Common myeloid progenitor, CD34-positive (primary cell): ENCODE data around the gene MAGEB17.
"Not testable (repeated sequence)": the region's sequence is repeated elsewhere in the genome, so short reads cannot be mapped to it uniquely, and the experiment has no call there.

ENCODE experiments used
- CTCF ChIA-PET: fragments of 350-600 bp; sonication (Branson Sonifier 250); formaldehyde crosslinking; loops from one replicate; lab custom pipeline; 2021; ENCODE audit warnings: antibody characterized with exemption; lab: Charles Lee
- POLR2A ChIA-PET: fragments of 350-600 bp; sonication (Branson Sonifier 250); formaldehyde crosslinking; loops from one replicate; lab custom pipeline; 2021; ENCODE audit warnings: antibody characterized with exemption; lab: Charles Lee
- DNase-seq, 3 donors: peaks; one replicate each; pipeline versions ENCODE4 v3.0.0 to v3.0.0-alpha.2; 2013
- H3K27ac ChIP-seq, 2 experiments: 1 replicate in 1 of 2; 2 replicates in 1 of 2; pipeline ENCODE4 v1.7.0; 2013; ENCODE audit warnings: inconsistent platforms in 2 of 2, low read length in 2 of 2, mild to moderate bottlenecking in 2 of 2, low read depth in 1 of 2, moderate library complexity in 1 of 2; ENCODE audit not compliant: severe bottlenecking in 2 of 2, insufficient read depth in 1 of 2, poor library complexity in 1 of 2
- H3K27me3 ChIP-seq, 5 experiments: replicated peaks in 2 of 5; 1 replicate in 3 of 5; 2 replicates in 2 of 5; pipeline versions ENCODE4 v1.6.1 to v1.7.0; 2013; ENCODE audit warnings: low read length in 4 of 5, mild to moderate bottlenecking in 2 of 5, moderate library complexity in 2 of 5, inconsistent platforms in 1 of 5; ENCODE audit not compliant: insufficient read depth in 5 of 5, control insufficient read depth in 4 of 5
- H3K36me3 ChIP-seq, 4 experiments: 1 replicate in 2 of 4; 2 replicates in 2 of 4; pipeline versions ENCODE4 v1.6.1 to v1.7.0; 2013; ENCODE audit warnings: low read length in 3 of 4, control low read depth in 1 of 4, mild to moderate bottlenecking in 1 of 4; ENCODE audit not compliant: control insufficient read depth in 4 of 4, insufficient read depth in 4 of 4
- H3K4me1 ChIP-seq, 4 experiments: 1 replicate in 3 of 4; 2 replicates in 1 of 4; pipeline versions ENCODE4 v1.6.1 to v1.7.1; 2013; ENCODE audit warnings: low read length in 3 of 4, mild to moderate bottlenecking in 3 of 4, control low read depth in 1 of 4, inconsistent platforms in 1 of 4, moderate library complexity in 1 of 4; ENCODE audit not compliant: control insufficient read depth in 4 of 4, insufficient read depth in 4 of 4; ENCODE audit errors: control extremely low read depth in 1 of 4
- H3K4me3 ChIP-seq, 7 experiments: 1 replicate in 4 of 7; 2 replicates in 3 of 7; pipeline versions ENCODE4 v1.5.1 to v1.7.0; 2013; ENCODE audit warnings: mild to moderate bottlenecking in 7 of 7, low read length in 6 of 7, moderate library complexity in 6 of 7, inconsistent platforms in 2 of 7, low read depth in 2 of 7, control low read depth in 1 of 7; ENCODE audit not compliant: insufficient read depth in 4 of 7, control insufficient read depth in 1 of 7; ENCODE audit errors: extremely low read depth in 1 of 7
- H3K9me3 ChIP-seq, 5 experiments: 1 replicate in 4 of 5; 2 replicates in 1 of 5; pipeline versions ENCODE4 v1.6.1 to v1.7.1; 2013; ENCODE audit warnings: low read length in 4 of 5, mild to moderate bottlenecking in 2 of 5, inconsistent platforms in 1 of 5, low read depth in 1 of 5, moderate library complexity in 1 of 5; ENCODE audit not compliant: control insufficient read depth in 4 of 5, insufficient read depth in 2 of 5; ENCODE audit errors: control extremely low read depth in 1 of 5
- WGBS: methylation state at CpG from one replicate; pipeline ENCODE4 v1.1.5; 2013; ENCODE audit not compliant: insufficient coverage; 5-methylcytosine and 5-hydroxymethylcytosine counted together

MAGEB17 gene

GRCh38 chrX:16171944-16172343 is 4.7 kb downstream of the MAGEB17 start:
- no peaks in the 10 kb centered on the region for H3K36me3 ChIP-seq
- no peak overlapping the region for H3K27ac ChIP-seq
- no peaks in the 10 kb centered on the region for H3K4me1 ChIP-seq
- WGBS, result 93% methylated on average over 2 of the region's 4 CpGs
- H3K4me3 ChIP-seq, result no peak overlapping the region
- POLR2A ChIA-PET, result no interaction called here
- H3K9me3 ChIP-seq, result no peaks in the 10 kb centered on the region
- H3K27me3 ChIP-seq, result peaks cover 0 to 26% (median 0%) of the 10 kb centered on the region in 5 experiments
- CTCF ChIA-PET, result no interaction called here
- DNase-seq, result no peak

- POLR2A ChIA-PET, result no interaction called here
- Histone ChIP-seq H3K36me3 (no peaks in the 10 kb centered on the region), H3K4me1 (no peaks in the 10 kb centered on the region), H3K9me3 (no peaks in the 10 kb centered on the region), H3K27me3 (peaks cover 0 to 26% (median 0%) of the 10 kb centered on the region in 5 experiments), H3K4me3 (no peak overlapping the region), H3K27ac (no peak overlapping the region)
- no peak for DNase-seq
- WGBS, result 100% methylated on average over 1 of the region's 3 CpGs
- CTCF ChIA-PET, result no interaction called here
These were observed 5.1 kb downstream of the MAGEB17 start for GRCh38 chrX:16172391-16172790.

GRCh38 chrX:16175329-16176061 is 8.2 kb downstream of the MAGEB17 start:
- DNase-seq, result no peak
- no peaks in the 10 kb centered on the region for H3K4me1 ChIP-seq
- peaks cover 0 to 4% (median 0%) of the 10 kb centered on the region in 5 experiments for H3K27me3 ChIP-seq
- no peaks in the 10 kb centered on the region for H3K36me3 ChIP-seq
- WGBS, result 85% methylated on average over 3 of the region's 3 CpGs
- ChIA-PET CTCF (no interaction called here), POLR2A (no interaction called here)
- H3K9me3 ChIP-seq, result no peaks in the 10 kb centered on the region
- no peak overlapping the region for H3K27ac ChIP-seq
- no peak overlapping the region for H3K4me3 ChIP-seq

- Histone ChIP-seq H3K4me1 (no peaks in the 10 kb centered on the region), H3K4me3 (no peak overlapping the region), H3K9me3 (no peaks in the 10 kb centered on the region), H3K36me3 (no peaks in the 10 kb centered on the region), H3K27ac (no peak overlapping the region), H3K27me3 (peaks cover 0 to 4% (median 0%) of the 10 kb centered on the region in 5 experiments)
- 29% methylated on average over 1 of the region's 2 CpGs for WGBS
- CTCF ChIA-PET, result no interaction called here
- POLR2A ChIA-PET, result no interaction called here
- no peak for DNase-seq
These were observed 10.0 kb downstream of the MAGEB17 start for GRCh38 chrX:16177260-16177659.

- H3K4me1 ChIP-seq, DNase-seq, H3K4me3 ChIP-seq, H3K9me3 ChIP-seq, H3K36me3 ChIP-seq, H3K27me3 ChIP-seq, CTCF ChIA-PET, POLR2A ChIA-PET, H3K27ac ChIP-seq: not testable (repeated sequence)
- WGBS, result 89% methylated on average over 4 of the region's 10 CpGs
These were observed 16.6 kb downstream of the MAGEB17 start for GRCh38 chrX:16183843-16184242.

GRCh38 chrX:16185725-16186136 is 18.4 kb downstream of the MAGEB17 start:
- WGBS, result 86% methylated on average over 2 of the region's 2 CpGs
- Histone ChIP-seq H3K4me1 (peaks cover 0 to 2% (median 0%) of the 10 kb centered on the region in 4 experiments), H3K4me3 (no peak overlapping the region), H3K27me3 (peaks cover 0 to 7% (median 0%) of the 10 kb centered on the region in 5 experiments), H3K36me3 (no peaks in the 10 kb centered on the region), H3K27ac (no peak overlapping the region), H3K9me3 (no peaks in the 10 kb centered on the region)
- CTCF ChIA-PET, result no interaction called here
- peak in 2 of 3 donors; percentile 26 to 43 for DNase-seq
- POLR2A ChIA-PET, result no interaction called here

GRCh38 chrX:16186380-16187007 is 19.2 kb downstream of the MAGEB17 start:
- Histone ChIP-seq H3K4me3 (no peak overlapping the region), H3K9me3 (no peaks in the 10 kb centered on the region), H3K4me1 (peaks cover 0 to 2% (median 0%) of the 10 kb centered on the region in 4 experiments), H3K36me3 (no peaks in the 10 kb centered on the region), H3K27ac (no peak overlapping the region), H3K27me3 (peaks cover 0 to 7% (median 0%) of the 10 kb centered on the region in 5 experiments)
- DNase-seq, result no peak
- ChIA-PET CTCF (no interaction called here), POLR2A (no interaction called here)
- WGBS, result 42% methylated on average over 2 of the region's 3 CpGs
